HepG2 (cell line): Measurements from ENCODE around the gene LYRM2. TPM values are rescaled to one million over a fixed set of nuclear protein-coding genes. Genes with fewer than 3 reads are reported as not detected.

Source experiments
- ATF1 ChIP-seq: IDR thresholded peaks from 2 replicates; pipeline ENCODE4 v1.6.1; 2016; ENCODE audit warnings: mild to moderate bottlenecking, control low read depth
- ATF3 ChIP-seq: sonication (generic); formaldehyde crosslinking; IDR thresholded peaks from 2 replicates; pipeline ENCODE4 v1.4.0; 2020; ENCODE audit warnings: missing genetic modification reagents
- CREM ChIP-seq, 2 experiments: sonication (generic) in 1 of 2; formaldehyde crosslinking in 1 of 2; IDR thresholded peaks; 2 replicates each; pipeline versions ENCODE4 v1.4.0 to v1.6.1; 2016 to 2020; ENCODE audit warnings: antibody characterized with exemption in 1 of 2, mild to moderate bottlenecking in 1 of 2, missing genetic modification reagents in 1 of 2
- CTCF ChIP-seq: sonication (generic); formaldehyde crosslinking; IDR thresholded peaks from 2 replicates; pipeline ENCODE4 v1.5.0; 2020; ENCODE audit warnings: mild to moderate bottlenecking, missing genetic modification reagents, moderate library complexity
- FUBP1 ChIP-seq: sonication (generic); formaldehyde crosslinking; IDR thresholded peaks from 2 replicates; pipeline ENCODE4 v1.5.1; 2020; ENCODE audit warnings: missing genetic modification reagents, mild to moderate bottlenecking, borderline replicate concordance
- GATA4 ChIP-seq: sonication (generic); IDR thresholded peaks from 2 replicates; pipeline ENCODE4 v1.6.1; 2016; ENCODE audit warnings: antibody characterized with exemption, low read depth, borderline replicate concordance
- KDM3A ChIP-seq: IDR thresholded peaks from 2 replicates; pipeline ENCODE4 v1.6.1; 2018; ENCODE audit warnings: low read depth, missing compliant biosample characterization
- MEIS2 ChIP-seq: sonication (generic); formaldehyde crosslinking; IDR thresholded peaks from 2 replicates; pipeline ENCODE4 v1.9.0; 2021; ENCODE audit warnings: mild to moderate bottlenecking, missing genetic modification reagents
- POLR2A ChIP-seq, 2 experiments: IDR thresholded peaks; 2 replicates each; pipeline ENCODE4 v1.6.1; 2011; ENCODE audit warnings: low read depth in 2 of 2, low read length in 2 of 2, mild to moderate bottlenecking in 1 of 2, moderate library complexity in 1 of 2; ENCODE audit not compliant: insufficient read depth in 1 of 2
- RXRB ChIP-seq: IDR thresholded peaks from 2 replicates; pipeline ENCODE4 v1.6.1; 2016; ENCODE audit warnings: borderline replicate concordance, missing genetic modification reagents, missing compliant biosample characterization
- SAP130 ChIP-seq: IDR thresholded peaks from 2 replicates; pipeline ENCODE4 v1.6.1; 2016; ENCODE audit warnings: low read depth
- TSC22D2 ChIP-seq: sonication (generic); formaldehyde crosslinking; IDR thresholded peaks from 2 replicates; pipeline ENCODE4 v1.5.1; 2020; ENCODE audit warnings: missing genetic modification reagents, mild to moderate bottlenecking, borderline replicate concordance
- YY1 ChIP-seq: IDR thresholded peaks from 2 replicates; pipeline ENCODE4 v1.6.1; 2011; ENCODE audit warnings: low read length, low read depth, moderate library complexity, mild to moderate bottlenecking; ENCODE audit not compliant: insufficient read depth, insufficient replicate concordance
- ZNF83 ChIP-seq: sonication (generic); formaldehyde crosslinking; IDR thresholded peaks from 2 replicates; pipeline ENCODE4 v1.4.0; 2020; ENCODE audit warnings: missing genetic modification reagents, mild to moderate bottlenecking, borderline replicate concordance
- polyA plus RNA-seq, 8 experiments: library from polyadenylated mRNA; depleted of rRNA in 3 of 8; stranded (reverse) in 7 of 8; unstranded in 1 of 8; fragments of >200 nt; fragmentation: Illumina TruSeq in 4 of 8; extraction: Trizol in 4 of 8; gene quantifications; 2 replicates each; pipeline versions ENCODE4 v1.2.1 to v1.2.3, GENCODE V29; 2011 to 2016; ENCODE audit warnings: low read depth in 4 of 8, missing spikeins in 1 of 8, mixed read lengths in 1 of 8; ENCODE audit not compliant: insufficient read depth in 1 of 8
- total RNA-seq, 5 experiments: library from RNA; depleted of rRNA; stranded (reverse); fragments of >200 nt; fragmentation: Illumina TruSeq; extraction: Trizol; gene quantifications; 2 replicates each; pipeline ENCODE4 v1.2.3, GENCODE V29; 2016; ENCODE audit warnings: low read depth in 1 of 5
- TF ChIP-seq, protein P1 (sequence below): IDR thresholded peaks from 2 replicates; pipeline ENCODE4 v1.6.1; 2016; ENCODE audit warnings: missing compliant biosample characterization, missing genetic modification reagents, borderline replicate concordance
- TF ChIP-seq, protein P2 (sequence below): IDR thresholded peaks from 2 replicates; pipeline ENCODE4 v1.4.0; 2020; ENCODE audit warnings: mild to moderate bottlenecking, missing genetic modification reagents

Gene LYRM2
- total and polyA plus RNA-seq, 2 of the 13 experiments (the other 11 are each of a cell fraction or from before 2014, with no cell fraction given): 17.8 to 32.6 TPM

DNA sequence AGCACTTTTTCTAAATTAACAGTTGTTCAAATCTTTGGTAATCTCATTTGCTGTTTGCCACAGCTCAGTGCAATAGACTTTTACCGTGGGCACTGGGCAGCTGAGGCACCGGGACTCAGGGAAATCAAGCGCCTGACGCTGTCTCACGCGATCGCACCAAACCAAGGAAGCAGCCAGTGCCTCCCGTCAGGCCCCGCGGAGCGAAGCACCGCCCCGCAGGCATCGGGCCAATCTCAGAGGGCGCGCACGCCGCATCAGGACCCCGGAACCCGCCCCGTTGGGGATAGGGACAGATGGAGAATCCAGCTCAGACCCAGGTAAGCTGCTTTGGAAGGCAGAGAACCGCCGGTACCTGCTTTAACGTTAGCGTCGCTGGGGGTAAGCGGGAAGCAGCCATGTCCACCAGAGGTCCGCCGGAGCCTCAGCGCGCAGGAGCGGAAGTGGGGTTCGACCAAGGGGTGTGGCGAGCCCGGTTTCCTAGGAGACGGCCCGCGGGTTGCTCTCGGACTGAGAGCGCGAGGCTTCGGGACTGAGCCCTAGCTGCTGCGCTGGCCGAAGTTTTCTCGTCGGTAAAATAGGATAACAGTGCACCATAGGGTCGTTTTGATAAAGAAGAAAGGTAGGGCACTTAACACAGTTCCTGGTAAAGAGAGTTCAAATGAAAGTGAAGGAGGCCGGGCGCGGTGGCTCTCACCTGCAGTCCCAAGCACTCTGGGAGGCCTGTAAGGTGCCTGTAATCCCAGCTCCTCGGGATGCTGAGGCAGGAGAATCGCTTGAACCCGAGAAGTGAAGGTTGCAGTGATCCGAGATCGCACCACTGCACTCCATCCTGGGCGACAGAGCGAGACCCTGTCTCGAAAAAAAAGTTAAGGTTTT, at the start of gene LYRM2 (continued):
- TF ChIP-seq ATF1 (CRISPR knock-in tag) (peak; percentile 23; the same call in 1 of the 2 replicates), FUBP1 (CRISPR knock-in tag) (no peak), TSC22D2 (CRISPR knock-in tag) (peak; percentile 58; the same call in 1 of the 2 replicates), CTCF (CRISPR knock-in tag) (peak; percentile 24; the same call in 1 of the 2 replicates), ATF3 (CRISPR knock-in tag) (0 out of 2 replicates have a peak, but pooled peaks have one; percentile 2), KDM3A (CRISPR knock-in tag) (peak; percentile 57; the same call in 1 of the 2 replicates), ZNF83 (CRISPR knock-in tag) (peak; percentile 88; the same call in 1 of the 2 replicates), YY1 (peak; percentile 88), SAP130 (peak; percentile 93), MEIS2 (CRISPR knock-in tag) (peak; percentile 70; the same call in 1 of the 2 replicates), GATA4 (peak; percentile 71; the same call in 1 of the 2 replicates), POLR2A (IDR thresholded peaks at IDR 0.05; ENCODE audit: insufficient read depth in 1 of 2, low read depth in 2 of 2, low read length in 2 of 2) (peak; percentile 93 to 95), CREM (IDR thresholded peaks at IDR 0.05) (peak; percentile 35; the same call in 1 of the 2 replicates), CREM (CRISPR knock-in tag; IDR thresholded peaks at IDR 0.05) (no peak), RXRB (CRISPR knock-in tag) (peak; percentile 40; the same call in 1 of the 2 replicates)
- TF ChIP-seq, protein P1, sequence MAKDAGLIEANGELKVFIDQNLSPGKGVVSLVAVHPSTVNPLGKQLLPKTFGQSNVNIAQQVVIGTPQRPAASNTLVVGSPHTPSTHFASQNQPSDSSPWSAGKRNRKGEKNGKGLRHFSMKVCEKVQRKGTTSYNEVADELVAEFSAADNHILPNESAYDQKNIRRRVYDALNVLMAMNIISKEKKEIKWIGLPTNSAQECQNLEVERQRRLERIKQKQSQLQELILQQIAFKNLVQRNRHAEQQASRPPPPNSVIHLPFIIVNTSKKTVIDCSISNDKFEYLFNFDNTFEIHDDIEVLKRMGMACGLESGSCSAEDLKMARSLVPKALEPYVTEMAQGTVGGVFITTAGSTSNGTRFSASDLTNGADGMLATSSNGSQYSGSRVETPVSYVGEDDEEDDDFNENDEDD (CRISPR knock-in tag): peak; percentile 28; the same call in 1 of the 2 replicates
- TF ChIP-seq, protein P2, sequence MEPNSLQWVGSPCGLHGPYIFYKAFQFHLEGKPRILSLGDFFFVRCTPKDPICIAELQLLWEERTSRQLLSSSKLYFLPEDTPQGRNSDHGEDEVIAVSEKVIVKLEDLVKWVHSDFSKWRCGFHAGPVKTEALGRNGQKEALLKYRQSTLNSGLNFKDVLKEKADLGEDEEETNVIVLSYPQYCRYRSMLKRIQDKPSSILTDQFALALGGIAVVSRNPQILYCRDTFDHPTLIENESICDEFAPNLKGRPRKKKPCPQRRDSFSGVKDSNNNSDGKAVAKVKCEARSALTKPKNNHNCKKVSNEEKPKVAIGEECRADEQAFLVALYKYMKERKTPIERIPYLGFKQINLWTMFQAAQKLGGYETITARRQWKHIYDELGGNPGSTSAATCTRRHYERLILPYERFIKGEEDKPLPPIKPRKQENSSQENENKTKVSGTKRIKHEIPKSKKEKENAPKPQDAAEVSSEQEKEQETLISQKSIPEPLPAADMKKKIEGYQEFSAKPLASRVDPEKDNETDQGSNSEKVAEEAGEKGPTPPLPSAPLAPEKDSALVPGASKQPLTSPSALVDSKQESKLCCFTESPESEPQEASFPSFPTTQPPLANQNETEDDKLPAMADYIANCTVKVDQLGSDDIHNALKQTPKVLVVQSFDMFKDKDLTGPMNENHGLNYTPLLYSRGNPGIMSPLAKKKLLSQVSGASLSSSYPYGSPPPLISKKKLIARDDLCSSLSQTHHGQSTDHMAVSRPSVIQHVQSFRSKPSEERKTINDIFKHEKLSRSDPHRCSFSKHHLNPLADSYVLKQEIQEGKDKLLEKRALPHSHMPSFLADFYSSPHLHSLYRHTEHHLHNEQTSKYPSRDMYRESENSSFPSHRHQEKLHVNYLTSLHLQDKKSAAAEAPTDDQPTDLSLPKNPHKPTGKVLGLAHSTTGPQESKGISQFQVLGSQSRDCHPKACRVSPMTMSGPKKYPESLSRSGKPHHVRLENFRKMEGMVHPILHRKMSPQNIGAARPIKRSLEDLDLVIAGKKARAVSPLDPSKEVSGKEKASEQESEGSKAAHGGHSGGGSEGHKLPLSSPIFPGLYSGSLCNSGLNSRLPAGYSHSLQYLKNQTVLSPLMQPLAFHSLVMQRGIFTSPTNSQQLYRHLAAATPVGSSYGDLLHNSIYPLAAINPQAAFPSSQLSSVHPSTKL (CRISPR knock-in tag): peak; percentile 46; the same call in 1 of the 2 replicates
